HG02759 (cell line): ENCODE data around the gene MROH7.

Source experiments
- ATAC-seq: cut with Tn5 transposase; IDR thresholded peaks from one replicate; pipeline ENCODE4 v1.9.1; 2021; ENCODE audit warnings: mild to moderate bottlenecking, moderate library complexity; ENCODE audit not compliant: unreplicated experiment

The MROH7 gene

DNA sequence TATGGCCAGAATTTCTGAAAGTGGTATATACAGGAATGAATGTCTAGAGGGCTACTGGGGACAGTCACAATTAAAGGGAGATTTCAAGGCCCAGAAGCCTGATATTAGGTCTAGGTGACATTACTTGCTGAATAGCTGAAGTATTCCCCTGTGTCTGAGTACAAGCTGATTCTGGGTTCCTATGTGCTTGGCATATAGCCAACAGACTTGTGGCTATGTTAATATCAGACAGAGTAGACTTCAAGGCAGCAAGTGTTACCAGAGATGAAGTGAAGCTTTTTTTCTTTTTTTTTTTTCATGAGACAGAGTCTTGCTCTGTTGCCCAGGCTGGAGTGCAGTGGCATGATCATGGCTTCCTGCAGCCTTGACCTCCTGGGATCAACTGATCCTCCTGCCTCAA is 82.4 kb downstream of the MROH7 start:
- ATAC-seq: no peak

DNA sequence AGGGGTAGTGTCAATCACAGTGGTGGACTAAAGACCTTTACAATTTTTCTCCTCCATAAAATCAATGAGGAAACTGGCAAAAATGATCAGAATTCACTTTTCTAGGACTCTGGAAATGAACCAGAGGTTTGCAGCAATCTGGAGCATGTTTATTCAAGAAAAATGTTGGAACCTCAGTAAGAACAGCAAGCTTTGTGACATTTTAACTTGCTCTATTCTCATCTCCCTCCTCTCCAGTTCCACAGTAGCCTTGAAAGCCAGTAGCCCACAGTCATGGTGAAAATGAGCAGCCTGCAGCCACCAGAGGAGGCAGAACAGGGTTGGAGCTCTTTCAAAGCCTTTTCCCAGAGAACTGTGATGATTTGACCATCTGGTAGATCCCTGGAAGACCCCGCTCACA is 83.2 kb downstream of the MROH7 start:
- ATAC-seq: no peak

GRCh38 chr1:54728027-54728426 is 86.4 kb downstream of the MROH7 start:
- ATAC-seq: no peak

- ATAC-seq: no peak
These were observed 95.1 kb downstream of the MROH7 start for GRCh38 chr1:54736685-54737084.

- ATAC-seq: no peak
These were observed 96.7 kb downstream of the MROH7 start for GRCh38 chr1:54738244-54738643.

DNA sequence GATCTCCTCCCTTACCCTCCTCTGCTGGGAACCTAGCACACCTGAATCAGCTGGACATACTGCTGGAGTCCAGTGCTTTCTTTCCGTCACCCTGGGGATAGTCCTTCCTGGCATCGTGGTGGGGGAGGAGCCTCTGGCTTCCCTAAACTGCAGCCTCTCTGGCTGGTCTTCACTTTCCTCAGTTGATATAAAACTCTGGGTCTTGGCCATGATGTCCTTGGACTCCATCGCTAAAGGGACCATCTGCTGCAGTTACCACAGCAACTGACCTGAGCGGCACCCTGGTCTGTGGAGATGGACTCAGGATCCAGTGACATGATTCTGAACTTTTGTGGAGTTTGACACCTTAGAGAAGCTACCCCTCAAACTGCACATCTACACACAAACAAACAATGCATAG is 99.9 kb downstream of the MROH7 start:
- ATAC-seq: no peak

DNA sequence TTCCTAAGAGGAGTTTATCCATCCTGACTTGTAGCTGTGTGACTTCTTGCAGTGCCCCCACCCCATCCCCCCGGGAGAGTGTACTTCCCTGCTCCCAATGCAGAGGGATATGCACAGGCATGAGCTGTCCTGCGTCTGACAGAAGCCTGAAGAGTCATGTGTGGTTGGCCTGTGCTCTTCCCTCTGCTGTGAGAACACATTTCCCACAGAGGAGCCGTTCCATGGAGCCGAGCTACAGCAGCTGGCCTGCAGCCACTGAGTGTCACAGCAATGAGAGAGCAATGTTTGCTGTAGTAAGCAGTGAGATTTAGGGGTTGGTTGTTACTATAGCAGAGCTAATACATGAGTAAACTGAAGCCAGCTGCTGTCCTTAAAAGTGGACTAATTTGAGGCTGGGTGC is 100.7 kb downstream of the MROH7 start:
- no peak for ATAC-seq

DNA sequence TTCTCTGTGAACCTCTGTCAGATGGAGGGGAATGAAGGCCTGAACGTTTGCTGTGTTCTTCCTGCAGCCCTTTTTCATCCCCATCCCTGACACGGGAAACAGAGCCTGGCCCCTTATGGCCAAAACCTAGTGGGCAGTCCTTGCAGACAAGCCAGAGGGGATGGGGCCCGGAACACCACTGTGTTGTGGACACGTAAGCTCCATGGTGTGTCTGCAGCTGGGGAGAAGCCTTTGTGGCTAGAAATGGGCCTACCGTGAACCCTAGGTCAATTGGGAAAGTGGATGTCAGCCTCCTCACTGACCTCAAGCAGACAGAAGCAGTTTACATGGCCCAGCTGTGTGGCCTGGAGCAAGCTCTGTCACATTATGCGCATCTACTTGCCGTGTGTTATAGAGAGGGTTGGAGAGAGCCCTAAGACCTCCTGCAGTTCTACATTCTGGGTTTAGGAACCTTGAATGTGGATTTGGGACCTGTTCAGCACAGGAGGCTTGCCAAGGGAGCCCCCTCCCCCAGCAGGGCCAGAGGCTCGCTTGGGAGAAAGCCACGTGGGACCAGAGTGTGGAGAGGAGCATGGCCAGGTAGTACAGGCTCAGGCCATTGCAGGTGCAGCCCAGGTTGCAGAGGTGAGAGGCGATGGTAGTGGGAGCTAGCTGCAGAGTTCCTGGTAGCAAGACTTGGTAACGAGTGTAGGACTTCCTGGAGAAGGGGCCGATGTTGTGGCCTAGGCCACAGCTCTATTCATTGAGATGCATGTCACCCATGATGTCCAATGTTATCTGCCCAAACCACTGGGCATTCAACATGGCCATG is 102.0 kb downstream of the MROH7 start:
- ATAC-seq: no peak

DNA sequence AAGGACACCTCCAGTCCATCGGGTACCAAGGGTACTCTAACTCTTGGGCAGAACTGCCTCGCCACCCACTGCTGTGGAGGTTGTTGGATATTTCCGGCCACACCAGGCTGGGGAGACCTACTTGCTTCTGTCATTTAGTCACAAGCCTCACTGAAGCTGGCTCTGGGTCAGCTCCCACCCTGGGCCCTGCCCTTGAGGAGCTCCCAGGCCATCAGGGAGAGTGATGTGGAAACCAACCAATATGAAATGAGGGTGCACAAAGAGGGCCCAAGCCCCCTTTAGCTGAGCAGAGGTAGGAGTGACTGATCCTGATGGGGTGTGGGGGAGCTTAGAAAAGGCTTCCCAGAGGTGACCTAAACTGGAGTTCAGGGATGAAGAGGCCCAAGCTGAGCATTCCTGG is 103.1 kb downstream of the MROH7 start:
- no peak for ATAC-seq

DNA sequence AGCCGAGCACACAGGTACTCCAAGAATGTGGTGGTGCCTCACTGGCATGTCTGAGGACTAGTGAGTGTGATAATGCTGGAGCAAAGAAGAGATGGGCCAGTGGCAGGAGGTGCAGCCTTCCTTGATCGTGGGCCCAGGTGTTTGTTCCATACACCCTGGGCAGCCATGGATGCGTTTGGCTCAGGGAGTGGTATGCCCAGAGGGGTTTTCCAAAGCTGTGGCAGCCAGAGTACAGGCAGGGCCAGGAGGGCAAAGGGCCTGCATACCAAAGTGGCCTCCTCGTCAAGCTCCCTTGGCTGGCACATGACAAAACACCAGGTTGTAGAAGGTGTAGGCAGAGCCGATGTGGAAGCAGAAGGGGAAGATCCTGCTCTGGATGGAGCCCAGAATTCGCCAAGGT is 103.7 kb downstream of the MROH7 start:
- no peak for ATAC-seq

DNA sequence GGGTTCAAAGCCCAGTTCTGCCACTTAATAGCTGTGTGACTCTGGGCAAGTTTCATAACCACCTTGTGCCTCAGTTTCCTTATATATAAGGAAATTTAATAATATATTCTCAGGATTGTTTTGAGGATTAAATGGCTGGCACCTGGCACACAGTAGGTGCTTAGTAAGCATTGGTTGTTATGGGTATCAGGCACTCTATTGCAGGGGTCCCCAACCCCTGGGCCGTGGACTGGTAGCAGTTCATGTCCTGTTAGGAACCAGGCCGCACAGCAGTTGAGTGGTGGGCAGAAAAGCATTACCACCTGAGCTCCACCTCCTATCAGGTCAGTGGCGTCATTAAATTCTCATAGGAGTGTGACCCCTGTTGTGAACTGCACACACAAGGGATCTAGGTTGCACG is 104.3 kb downstream of the MROH7 start:
- ATAC-seq: no peak

DNA sequence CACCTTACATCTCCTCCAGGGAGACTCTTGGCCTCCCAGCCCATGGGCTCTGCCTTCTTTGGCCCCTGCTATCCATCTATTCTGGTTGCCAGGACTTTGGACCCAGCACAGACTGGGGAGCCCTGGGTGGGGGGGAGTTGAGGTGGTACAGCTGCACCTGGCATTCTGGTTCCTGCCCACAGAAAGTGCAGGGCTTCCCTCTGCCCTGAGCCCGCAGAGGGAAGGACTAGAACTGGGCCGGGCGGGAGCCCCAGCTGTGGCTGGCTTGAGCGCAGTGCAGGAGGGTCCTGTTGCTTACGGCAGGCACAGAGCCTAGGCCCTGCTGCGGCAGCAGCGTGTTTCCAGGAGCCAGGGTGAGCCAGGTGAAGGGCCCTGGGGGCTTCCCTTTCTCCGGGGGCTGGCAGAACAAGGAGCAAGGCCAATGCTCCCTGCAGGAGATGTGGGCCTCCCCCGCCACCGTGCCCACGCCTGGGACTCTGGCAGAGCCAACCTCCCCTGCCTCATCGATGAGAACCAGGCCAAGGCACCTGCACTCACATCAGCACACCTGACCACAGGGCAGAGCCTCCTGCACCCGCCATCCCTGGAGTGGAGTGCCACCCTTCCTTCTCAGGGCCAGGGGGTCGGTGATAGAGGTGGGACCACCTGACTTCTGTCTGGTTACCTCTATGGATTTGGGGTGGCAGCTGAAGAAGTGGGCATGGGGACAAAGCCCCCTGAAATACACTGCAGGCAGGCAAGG is 106.7 kb downstream of the MROH7 start:
- ATAC-seq: no peak

- no peak for ATAC-seq
These were observed 109.0 kb downstream of the MROH7 start for GRCh38 chr1:54750596-54750995.

- no peak for ATAC-seq
These were observed 109.8 kb downstream of the MROH7 start for GRCh38 chr1:54751426-54751825.

GRCh38 chr1:54754045-54754444 is 112.5 kb downstream of the MROH7 start:
- ATAC-seq: no peak

DNA sequence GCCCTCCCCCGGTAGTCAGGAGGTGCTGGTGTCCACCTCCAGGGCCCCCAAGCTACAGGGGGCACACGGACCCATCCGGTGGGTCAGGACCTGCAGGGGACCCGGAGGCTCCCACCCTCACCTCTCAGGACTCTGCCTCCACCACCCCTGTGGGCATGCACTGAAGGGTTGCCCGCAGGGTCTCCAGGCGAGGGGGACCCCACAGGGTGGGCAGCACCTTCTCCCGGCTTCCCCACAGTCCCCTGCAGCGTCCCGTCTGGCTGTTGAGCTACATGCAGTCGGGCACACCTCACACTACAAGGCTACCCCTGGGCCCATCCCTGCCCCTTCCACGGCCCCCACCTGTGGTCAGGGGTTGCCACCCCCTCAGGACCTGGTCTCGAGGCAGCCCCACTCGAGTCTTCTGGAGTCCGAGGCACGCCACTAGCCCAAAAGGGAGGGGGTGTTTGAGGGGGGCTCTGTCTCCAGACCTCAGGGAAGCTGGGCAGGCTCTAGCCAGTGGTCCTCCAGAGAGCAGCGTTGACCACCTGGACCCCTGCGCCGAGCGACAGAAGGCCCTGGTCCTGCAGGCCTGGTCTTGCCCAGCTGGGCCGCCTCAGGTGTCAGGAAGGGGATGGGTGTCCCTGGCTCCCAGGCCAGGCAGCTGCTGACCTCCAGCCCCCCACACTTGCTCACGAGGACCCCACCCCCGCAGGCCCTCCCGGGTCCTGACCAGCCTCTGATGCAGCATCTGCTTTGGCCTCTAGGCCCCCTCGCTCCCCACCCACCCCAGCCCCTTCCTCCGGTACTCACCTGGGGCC is 113.1 kb downstream of the MROH7 start:
- no peak for ATAC-seq

DNA sequence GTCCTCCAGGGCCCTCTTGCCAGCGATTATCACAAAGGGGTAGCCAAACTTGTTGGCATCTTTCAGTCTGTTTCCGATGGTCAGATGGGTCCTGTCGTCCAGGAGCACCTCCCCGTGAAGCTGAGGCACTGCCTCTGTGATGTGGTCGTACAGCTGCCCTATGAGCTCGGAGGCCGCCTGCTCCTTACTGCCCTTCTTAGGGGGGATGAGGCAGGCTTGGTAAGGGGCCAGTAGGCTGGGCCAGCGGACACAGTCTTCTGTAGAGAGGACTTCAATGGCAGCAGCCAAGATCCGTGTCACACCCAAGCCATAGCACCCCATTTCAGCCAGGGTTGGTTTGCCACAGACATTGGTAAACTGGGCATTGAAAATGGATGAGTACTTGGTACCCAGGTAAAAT is 116.2 kb downstream of the MROH7 start:
- ATAC-seq: no peak

DNA sequence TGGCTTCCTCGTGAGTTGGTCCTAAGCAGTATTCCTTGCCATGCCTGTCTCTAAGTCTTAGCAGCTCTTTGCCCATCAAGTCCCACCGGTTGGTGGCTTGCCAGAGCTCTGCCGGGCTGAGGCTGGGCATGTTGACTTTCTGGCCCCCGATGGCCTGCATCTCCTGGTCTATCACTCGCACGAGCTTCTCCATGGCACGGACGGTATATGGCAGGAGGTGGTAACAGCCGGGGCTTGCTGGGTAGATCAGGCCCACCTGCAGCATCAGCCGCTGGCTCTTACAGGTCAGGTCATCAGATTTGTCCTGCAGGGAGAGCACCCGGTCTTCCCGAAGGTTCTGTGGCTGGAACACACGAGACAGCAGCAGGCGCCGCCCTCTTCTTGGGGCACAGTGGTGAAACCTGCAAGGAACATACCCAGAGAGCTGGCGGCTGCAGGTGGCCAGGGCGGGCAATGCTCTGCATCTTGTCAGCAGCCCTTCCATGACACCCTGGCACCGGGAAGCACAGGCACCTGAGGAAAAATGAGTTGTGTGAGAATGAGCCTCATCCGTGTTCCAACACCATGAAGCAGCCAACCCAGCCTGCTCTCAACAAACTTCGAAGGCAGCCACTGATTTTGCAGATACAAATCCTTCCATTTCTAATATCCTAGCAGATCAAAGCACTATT is 117.2 kb downstream of the MROH7 start:
- no peak for ATAC-seq
